Breast epithelium (tissue), 4 donors: ENCODE data around the gene SYNRG. TPM values are rescaled to one million over a fixed set of nuclear protein-coding genes. Genes with fewer than 3 reads are reported as not detected.

Source experiments
- DNase-seq, 2 donors: peaks; one replicate each; pipeline ENCODE4 v3.0.0-alpha.2; 2019; ENCODE audit warnings: low spot score in 2 of 2
- H3K27ac ChIP-seq, 2 donors: fragments of 200-600 bp; sonication (generic) in 1 of 2; one replicate each; pipeline ENCODE4 v1.5.1; 2016 to 2019; ENCODE audit warnings: mild to moderate bottlenecking in 1 of 2
- H3K27me3 ChIP-seq, 2 donors: fragments of 200-600 bp; sonication (generic) in 1 of 2; one replicate each; pipeline versions ENCODE4 v1.5.1 to v1.6.0; 2017 to 2019; ENCODE audit warnings: control low read depth in 1 of 2, mild to moderate bottlenecking in 1 of 2
- H3K36me3 ChIP-seq: fragments of 200-600 bp; one replicate; pipeline ENCODE4 v1.5.1; 2019
- H3K4me1 ChIP-seq, 2 donors: fragments of 200-600 bp; sonication (generic); one replicate each; pipeline ENCODE4 v1.5.1; 2016 to 2019; ENCODE audit warnings: control low read depth in 1 of 2
- H3K4me3 ChIP-seq, 3 donors: fragments of 200-600 bp; sonication (generic); 1 replicate in 2 of 3; 2 replicates in 1 of 3; pipeline ENCODE4 v1.5.1; 2016 to 2019; ENCODE audit warnings: mild to moderate bottlenecking in 3 of 3, moderate library complexity in 2 of 3
- H3K9me3 ChIP-seq, 2 donors: fragments of 200-600 bp; sonication (generic) in 1 of 2; one replicate each; pipeline ENCODE4 v1.5.1; 2016 to 2019; ENCODE audit warnings: control low read depth in 1 of 2
- CTCF ChIP-seq, 3 donors: fragments of 450-650 bp; IDR thresholded peaks; one replicate each; pipeline ENCODE4 v1.5.1; 2016 to 2017; ENCODE audit warnings: antibody characterized with exemption in 3 of 3, mild to moderate bottlenecking in 3 of 3, moderate library complexity in 3 of 3
- POLR2A ChIP-seq: fragments of 450-650 bp; IDR thresholded peaks from one replicate; pipeline ENCODE4 v1.6.1; 2016; ENCODE audit warnings: antibody characterized with exemption, mild to moderate bottlenecking, moderate library complexity
- POLR2AphosphoS5 ChIP-seq, 3 donors: sonication (generic); formaldehyde crosslinking; IDR thresholded peaks; one replicate each; pipeline ENCODE4 v1.6.1; 2017; ENCODE audit warnings: antibody characterized with exemption in 3 of 3
- intact Hi-C: fragments of 100-400 bp; cut with DNase I; formaldehyde crosslinking; loops from one replicate; pipeline ENCODE4 v1.15.1; 2023; ENCODE audit warnings: low total_unique reads
- total RNA-seq, 3 donors: library from RNA; depleted of rRNA; stranded (reverse); fragments of >200 nt; gene quantifications; one replicate each; pipeline ENCODE4 v1.1.0, GENCODE V29; 2016

The SYNRG gene
- total RNA-seq, 3 donors from 2014 or later: 20.2 to 38.2 (median 34.4) TPM

- TF ChIP-seq POLR2AphosphoS5 (IDR thresholded peaks at IDR 0.05): no peak
- TF ChIP-seq CTCF (IDR thresholded peaks at IDR 0.05): no peak
- TF ChIP-seq POLR2A: no peak
- no peak overlapping the region for H3K4me3 ChIP-seq
- H3K27ac ChIP-seq: no peak overlapping the region
- no peaks in the 10 kb centered on the region for H3K9me3 ChIP-seq
- H3K36me3 ChIP-seq: peaks cover 5% of the 10 kb centered on the region
- intact Hi-C loops: no loop called here
- no peaks in the 10 kb centered on the region for H3K4me1 ChIP-seq
- no peak for DNase-seq
- no peaks in the 10 kb centered on the region for H3K27me3 ChIP-seq
These were observed 63.7 kb downstream of the SYNRG start for GRCh38 chr17:37545486-37545885.

- H3K4me3 ChIP-seq: no peak overlapping the region
- TF ChIP-seq POLR2A (no peak), POLR2AphosphoS5 (IDR thresholded peaks at IDR 0.05) (no peak), CTCF (IDR thresholded peaks at IDR 0.05) (no peak)
- intact Hi-C loops: no loop called here
- H3K9me3 ChIP-seq: no peaks in the 10 kb centered on the region
- peaks cover 5% of the 10 kb centered on the region for H3K36me3 ChIP-seq
- no peaks in the 10 kb centered on the region for H3K27me3 ChIP-seq
- DNase-seq: no peak
- no peak overlapping the region for H3K27ac ChIP-seq
- no peaks in the 10 kb centered on the region for H3K4me1 ChIP-seq
These were observed 65.6 kb downstream of the SYNRG start for GRCh38 chr17:37543637-37544052.

- TF ChIP-seq CTCF (IDR thresholded peaks at IDR 0.05) (no peak), POLR2AphosphoS5 (IDR thresholded peaks at IDR 0.05) (no peak), POLR2A (no peak)
- Histone ChIP-seq H3K9me3 (no peaks in the 10 kb centered on the region), H3K4me1 (no peaks in the 10 kb centered on the region), H3K27ac (no peak overlapping the region), H3K4me3 (no peak overlapping the region), H3K36me3 (peaks cover 8% of the 10 kb centered on the region), H3K27me3 (no peaks in the 10 kb centered on the region)
- intact Hi-C loops: no loop called here
- no peak for DNase-seq
These were observed 67.1 kb downstream of the SYNRG start for GRCh38 chr17:37541880-37542660.

- no peaks in the 10 kb centered on the region for H3K27me3 ChIP-seq
- TF ChIP-seq POLR2AphosphoS5 (IDR thresholded peaks at IDR 0.05) (no peak), POLR2A (no peak), CTCF (IDR thresholded peaks at IDR 0.05) (no peak)
- no peak for DNase-seq
- H3K36me3 ChIP-seq: peaks cover 20% of the 10 kb centered on the region
- no peaks in the 10 kb centered on the region for H3K9me3 ChIP-seq
- no peaks in the 10 kb centered on the region for H3K4me1 ChIP-seq
- H3K27ac ChIP-seq: no peak overlapping the region
- no peak overlapping the region for H3K4me3 ChIP-seq
- intact Hi-C loops: no loop called here
These were observed 70.1 kb downstream of the SYNRG start for GRCh38 chr17:37538981-37539659.

- H3K4me3 ChIP-seq: no peak overlapping the region
- DNase-seq: no peak
- no peaks in the 10 kb centered on the region for H3K27me3 ChIP-seq
- H3K27ac ChIP-seq: no peak overlapping the region
- H3K9me3 ChIP-seq: no peaks in the 10 kb centered on the region
- TF ChIP-seq CTCF (IDR thresholded peaks at IDR 0.05) (no peak), POLR2A (no peak), POLR2AphosphoS5 (IDR thresholded peaks at IDR 0.05) (no peak)
- H3K4me1 ChIP-seq: no peaks in the 10 kb centered on the region
- peaks cover 15% of the 10 kb centered on the region for H3K36me3 ChIP-seq
- intact Hi-C loops: no loop called here
These were observed 73.3 kb downstream of the SYNRG start for GRCh38 chr17:37535906-37536305.
